GM23338 (cell line): Measurements from ENCODE around the gene AATF. TPM values are rescaled to one million over a fixed set of nuclear protein-coding genes. Genes with fewer than 3 reads are reported as not detected.
A peak's percentile ranks its signal among the peaks of the same experiment; 100 is the strongest.

Experiments
- ATAC-seq: fragments of 200-7000 bp; cut with Tn5 transposase; 3 replicates; pipeline ENCODE4 v1.9.1; 2020
- DNase-seq: peaks from one replicate; pipeline ENCODE4 v3.0.0-alpha.2; 2015; ENCODE audit warnings: low spot score
- H2AFZ ChIP-seq: fragments of 200-600 bp; sonication (generic); 2 replicates; pipeline ENCODE4 v1.8.0; 2016; ENCODE audit warnings: antibody characterized with exemption, mild to moderate bottlenecking, moderate library complexity
- H3F3A ChIP-seq: fragments of 200-600 bp; sonication (generic); replicated peaks from 2 replicates; pipeline ENCODE4 v1.8.0; 2017; ENCODE audit warnings: antibody characterized with exemption, mixed run types, low read depth
- H3K27ac ChIP-seq: fragments of 200-600 bp; sonication (generic); 2 replicates; pipeline ENCODE4 v1.6.1; 2016; ENCODE audit warnings: low read depth
- H3K27me3 ChIP-seq: fragments of 200-600 bp; sonication (generic); 2 replicates; pipeline ENCODE4 v1.8.0; 2016; ENCODE audit warnings: mild to moderate bottlenecking, mixed run types, moderate library complexity; ENCODE audit not compliant: insufficient read depth
- H3K36me3 ChIP-seq: fragments of 200-600 bp; sonication (generic); 2 replicates; pipeline ENCODE4 v1.8.0; 2016; ENCODE audit warnings: mild to moderate bottlenecking; ENCODE audit not compliant: insufficient read depth
- H3K4me1 ChIP-seq: fragments of 200-600 bp; sonication (generic); 2 replicates; pipeline ENCODE4 v1.8.0; 2016; ENCODE audit warnings: mild to moderate bottlenecking, moderate library complexity; ENCODE audit not compliant: insufficient read depth
- H3K4me2 ChIP-seq: fragments of 200-600 bp; sonication (generic); 2 replicates; pipeline ENCODE4 v1.7.1; 2017; ENCODE audit warnings: mixed run types
- H3K4me3 ChIP-seq: fragments of 200-600 bp; sonication (generic); 2 replicates; pipeline ENCODE4 v1.6.1; 2016; ENCODE audit warnings: mixed run types
- H3K79me2 ChIP-seq: fragments of 200-600 bp; sonication (generic); replicated peaks from 2 replicates; pipeline ENCODE4 v1.8.0; 2017; ENCODE audit warnings: mild to moderate bottlenecking; ENCODE audit not compliant: insufficient read depth
- H3K9me2 ChIP-seq: fragments of 200-600 bp; sonication (generic); 2 replicates; pipeline ENCODE4 v1.8.0; 2017; ENCODE audit not compliant: insufficient read depth
- H4K20me1 ChIP-seq: fragments of 200-600 bp; sonication (generic); replicated peaks from 2 replicates; pipeline ENCODE4 v1.8.0; 2017; ENCODE audit warnings: mild to moderate bottlenecking; ENCODE audit not compliant: insufficient read depth
- H3K27ac Mint-ChIP-seq: 2 replicates; pipeline ENCODE4 v1.8.0; 2020; ENCODE audit warnings: inconsistent platforms, mild to moderate bottlenecking, moderate library complexity, mixed read lengths
- H3K27me3 Mint-ChIP-seq: 3 replicates; pipeline ENCODE4 v1.8.0; 2022; ENCODE audit warnings: low read depth, mild to moderate bottlenecking, moderate library complexity, mixed read lengths, inconsistent platforms; ENCODE audit not compliant: insufficient read depth, poor library complexity
- H3K36me3 Mint-ChIP-seq: 3 replicates; pipeline ENCODE4 v1.8.0; 2021; ENCODE audit warnings: low read depth, mild to moderate bottlenecking, inconsistent platforms, moderate library complexity, mixed read lengths
- H3K4me1 Mint-ChIP-seq: 3 replicates; pipeline ENCODE4 v1.8.0; 2020; ENCODE audit warnings: mild to moderate bottlenecking, inconsistent platforms, mixed read lengths
- H3K4me3 Mint-ChIP-seq: 3 replicates; pipeline ENCODE4 v1.8.0; 2021; ENCODE audit warnings: moderate library complexity, mild to moderate bottlenecking, inconsistent platforms, mixed read lengths
- H3K9me3 Mint-ChIP-seq: 3 replicates; pipeline ENCODE4 v1.8.0; 2020; ENCODE audit warnings: moderate library complexity, mild to moderate bottlenecking, inconsistent platforms, mixed read lengths
- EZH2 ChIP-seq: fragments of 200-600 bp; sonication (generic); IDR thresholded peaks from one replicate; pipeline ENCODE4 v1.8.0; 2017; ENCODE audit warnings: antibody characterized with exemption, mild to moderate bottlenecking, low read depth; ENCODE audit not compliant: unreplicated experiment
- EZH2phosphoT487 ChIP-seq: fragments of 200-600 bp; sonication (generic); IDR thresholded peaks from one replicate; pipeline ENCODE4 v1.8.1; 2018; ENCODE audit warnings: antibody characterized with exemption; ENCODE audit not compliant: unreplicated experiment
- POLR2AphosphoS5 ChIP-seq: IDR thresholded peaks from 2 replicates; pipeline ENCODE4 v1.6.1; 2016; ENCODE audit warnings: antibody characterized with exemption, low read depth
- STAT1 ChIP-seq: IDR thresholded peaks from one replicate; pipeline ENCODE4 v1.6.1; 2016; ENCODE audit warnings: antibody characterized with exemption; ENCODE audit not compliant: unreplicated experiment
- ZNF114 ChIP-seq: fragments of 250-450 bp; sonication (Bioruptor Pico); IDR thresholded peaks from 2 replicates; pipeline ENCODE4 v1.5.0; 2020; ENCODE audit warnings: mild to moderate bottlenecking, moderate library complexity
- polyA plus RNA-seq: library from polyadenylated mRNA; unstranded; fragments of >200 nt; fragmentation: Nextera tagmentation; extraction: Ambion mirVana; gene quantifications from 2 replicates; pipeline ENCODE4 v1.2.1, GENCODE V29; 2016
- total RNA-seq: library from RNA; depleted of rRNA; stranded (reverse); fragments of >200 nt; shearing (Covaris generic); gene quantifications from 2 replicates; pipeline ENCODE4 v1.2.3, GENCODE V29; 2014
- TF ChIP-seq, protein P1 (sequence below): IDR thresholded peaks from one replicate; pipeline ENCODE4 v1.6.1; 2018; ENCODE audit warnings: antibody characterized with exemption; ENCODE audit not compliant: unreplicated experiment

The AATF gene
- total and polyA plus RNA-seq, 2 experiments from 2014 or later, result 40.2 to 71.2 TPM

DNA sequence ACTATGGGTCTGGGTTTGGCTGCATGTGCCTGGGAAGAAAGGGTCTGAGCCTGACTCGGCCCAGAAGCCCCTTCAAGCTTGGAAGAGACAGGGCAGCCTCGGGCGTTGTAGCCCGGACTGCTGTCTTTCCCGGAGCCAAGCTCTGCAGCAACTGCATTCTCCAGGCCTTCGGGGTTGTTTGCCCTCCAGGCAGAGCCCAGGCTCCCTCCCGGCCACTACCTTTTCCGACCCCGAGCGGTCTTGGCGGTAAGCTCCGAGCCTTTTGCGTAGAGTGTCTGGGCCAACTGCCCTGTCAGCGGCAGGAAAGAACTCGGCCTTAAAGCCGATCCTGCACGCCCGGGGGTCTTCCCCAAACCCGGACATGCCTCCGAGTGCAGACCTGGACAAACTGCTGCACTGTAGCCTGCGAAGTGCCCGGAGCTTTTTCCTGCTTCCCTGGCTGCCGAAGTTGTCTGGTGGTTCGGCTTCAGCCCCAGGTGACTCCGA lies 10.1 kb upstream of the AATF start:
- Histone ChIP-seq H3K36me3 (no peaks in the 10 kb centered on the region), H3K27ac (no peak overlapping the region), H3F3A (peaks cover 48% of the 10 kb centered on the region), H3K4me1 (peaks cover 71% of the 10 kb centered on the region), H4K20me1 (peaks cover 8% of the 10 kb centered on the region), H3K79me2 (no peaks in the 10 kb centered on the region), H2AFZ (peak overlapping the region; percentile 97), H3K4me2 (peak overlapping the region; percentile 95), H3K27me3 (peaks cover 100% of the 10 kb centered on the region), H3K9me2 (no peaks in the 10 kb centered on the region), H3K4me3 (peak overlapping the region; percentile 84)
- peaks cover 2% of the 10 kb centered on the region; the same call in 1 of the 3 replicates for H3K36me3 Mint-ChIP-seq
- peaks cover 7% of the 10 kb centered on the region; the same call in 2 of the 3 replicates for H3K9me3 Mint-ChIP-seq
- H3K27ac Mint-ChIP-seq, result no peak overlapping the region
- ATAC-seq (peak; percentile 0; the same call in 2 of the 3 replicates), DNase-seq (no peak)
- H3K27me3 Mint-ChIP-seq, result peaks cover 99% of the 10 kb centered on the region
- peak overlapping the region; percentile 80 for H3K4me3 Mint-ChIP-seq
- peaks cover 62% of the 10 kb centered on the region for H3K4me1 Mint-ChIP-seq
- TF ChIP-seq, protein P1, sequence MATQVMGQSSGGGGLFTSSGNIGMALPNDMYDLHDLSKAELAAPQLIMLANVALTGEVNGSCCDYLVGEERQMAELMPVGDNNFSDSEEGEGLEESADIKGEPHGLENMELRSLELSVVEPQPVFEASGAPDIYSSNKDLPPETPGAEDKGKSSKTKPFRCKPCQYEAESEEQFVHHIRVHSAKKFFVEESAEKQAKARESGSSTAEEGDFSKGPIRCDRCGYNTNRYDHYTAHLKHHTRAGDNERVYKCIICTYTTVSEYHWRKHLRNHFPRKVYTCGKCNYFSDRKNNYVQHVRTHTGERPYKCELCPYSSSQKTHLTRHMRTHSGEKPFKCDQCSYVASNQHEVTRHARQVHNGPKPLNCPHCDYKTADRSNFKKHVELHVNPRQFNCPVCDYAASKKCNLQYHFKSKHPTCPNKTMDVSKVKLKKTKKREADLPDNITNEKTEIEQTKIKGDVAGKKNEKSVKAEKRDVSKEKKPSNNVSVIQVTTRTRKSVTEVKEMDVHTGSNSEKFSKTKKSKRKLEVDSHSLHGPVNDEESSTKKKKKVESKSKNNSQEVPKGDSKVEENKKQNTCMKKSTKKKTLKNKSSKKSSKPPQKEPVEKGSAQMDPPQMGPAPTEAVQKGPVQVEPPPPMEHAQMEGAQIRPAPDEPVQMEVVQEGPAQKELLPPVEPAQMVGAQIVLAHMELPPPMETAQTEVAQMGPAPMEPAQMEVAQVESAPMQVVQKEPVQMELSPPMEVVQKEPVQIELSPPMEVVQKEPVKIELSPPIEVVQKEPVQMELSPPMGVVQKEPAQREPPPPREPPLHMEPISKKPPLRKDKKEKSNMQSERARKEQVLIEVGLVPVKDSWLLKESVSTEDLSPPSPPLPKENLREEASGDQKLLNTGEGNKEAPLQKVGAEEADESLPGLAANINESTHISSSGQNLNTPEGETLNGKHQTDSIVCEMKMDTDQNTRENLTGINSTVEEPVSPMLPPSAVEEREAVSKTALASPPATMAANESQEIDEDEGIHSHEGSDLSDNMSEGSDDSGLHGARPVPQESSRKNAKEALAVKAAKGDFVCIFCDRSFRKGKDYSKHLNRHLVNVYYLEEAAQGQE, result no peak
- TF ChIP-seq EZH2 (peak; percentile 2), STAT1 (no peak)

DNA sequence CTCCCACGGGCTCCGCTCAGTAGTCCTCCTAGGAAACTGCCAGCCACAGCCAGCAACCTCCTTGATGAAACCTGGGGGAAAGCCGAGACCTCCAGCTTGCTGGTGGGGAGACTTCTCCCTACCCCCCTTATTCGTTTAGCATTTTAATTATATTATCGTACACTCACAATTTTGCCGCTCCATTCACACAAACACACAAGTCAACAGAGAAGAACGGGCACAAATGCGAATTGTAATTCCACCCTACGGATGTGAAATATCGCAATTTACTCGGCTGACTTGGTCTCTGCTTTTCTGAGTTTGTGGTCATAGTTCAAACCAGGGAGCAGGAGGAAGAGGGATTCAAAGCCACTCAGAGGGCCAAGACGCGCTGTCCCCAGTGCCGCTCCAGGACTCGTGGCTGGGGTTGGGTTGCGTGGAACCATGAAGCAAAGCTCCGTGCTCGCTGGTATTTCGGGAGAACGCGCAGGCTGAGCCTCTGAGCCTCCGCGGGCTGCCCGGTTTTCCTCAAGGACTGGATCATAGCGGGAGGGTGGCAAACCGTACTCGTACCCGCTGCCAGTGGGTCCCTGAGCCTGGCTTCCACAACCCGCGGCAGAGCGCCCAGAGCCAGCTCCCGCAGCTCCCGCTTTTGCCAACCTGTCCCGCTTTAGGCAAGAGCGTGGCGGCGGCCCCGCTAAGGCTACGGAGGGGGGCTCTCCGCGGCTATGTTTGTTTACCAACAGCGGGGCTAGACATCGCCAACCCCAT lies 9.5 kb upstream of the AATF start:
- H3K36me3 Mint-ChIP-seq, result peaks cover 2% of the 10 kb centered on the region; the same call in 1 of the 3 replicates
- H3K9me3 Mint-ChIP-seq, result peaks cover 11% of the 10 kb centered on the region; the same call in 2 of the 3 replicates
- TF ChIP-seq ZNF114 (no peak), STAT1 (no peak), POLR2AphosphoS5 (no peak), EZH2 (peak; percentile 99), EZH2phosphoT487 (peak; percentile 13)
- H3K4me1 Mint-ChIP-seq, result peaks cover 59% of the 10 kb centered on the region
- Histone ChIP-seq H3K9me2 (no peaks in the 10 kb centered on the region), H3K4me1 (peaks cover 70% of the 10 kb centered on the region), H3K4me2 (peak overlapping the region; percentile 95), H3K27me3 (peaks cover 100% of the 10 kb centered on the region), H3K4me3 (peak overlapping the region; percentile 84), H3K27ac (no peak overlapping the region), H3F3A (peaks cover 44% of the 10 kb centered on the region), H4K20me1 (peaks cover 4% of the 10 kb centered on the region; the same call in 1 of the 2 replicates), H3K36me3 (no peaks in the 10 kb centered on the region), H3K79me2 (no peaks in the 10 kb centered on the region), H2AFZ (no peak overlapping the region; the same call in 1 of the 2 replicates)
- H3K27me3 Mint-ChIP-seq, result peaks cover 99% of the 10 kb centered on the region
- DNase-seq (no peak), ATAC-seq (no peak)
- peak overlapping the region; percentile 80 for H3K4me3 Mint-ChIP-seq
- H3K27ac Mint-ChIP-seq, result no peak overlapping the region
